HCT116 (cell line): ENCODE data around the gene F7.

Experiments used
- CEBPB ChIP-seq: IDR thresholded peaks from 2 replicates; pipeline ENCODE4 v1.6.1; 2012; ENCODE audit warnings: low read depth
- EGR1 ChIP-seq: IDR thresholded peaks from 2 replicates; pipeline ENCODE4 v1.6.1; 2012; ENCODE audit warnings: low read depth
- EZH2 ChIP-seq: fragments of 200-600 bp; sonication (generic); IDR thresholded peaks from 2 replicates; pipeline ENCODE4 v1.6.1; 2017; ENCODE audit warnings: antibody characterized with exemption, mixed run types
- POLR2A ChIP-seq: IDR thresholded peaks from 2 replicates; pipeline ENCODE4 v1.7.0; 2011; ENCODE audit warnings: borderline replicate concordance; ENCODE audit not compliant: insufficient read depth, insufficient read length; ENCODE audit errors: extremely low read depth
- POLR2AphosphoS5 ChIP-seq: IDR thresholded peaks from 2 replicates; pipeline ENCODE4 v1.6.1; 2011; ENCODE audit warnings: mild to moderate bottlenecking, low read depth, low read length, moderate library complexity
- RAD21 ChIP-seq: IDR thresholded peaks from 2 replicates; pipeline ENCODE4 v1.6.1; 2012; ENCODE audit warnings: low read depth, mild to moderate bottlenecking
- SIN3A ChIP-seq: IDR thresholded peaks from 2 replicates; pipeline ENCODE4 v1.6.1; 2012; ENCODE audit warnings: low read depth
- YY1 ChIP-seq: IDR thresholded peaks from 2 replicates; pipeline ENCODE4 v1.6.1; 2011; ENCODE audit warnings: low read length, low read depth, moderate library complexity, mild to moderate bottlenecking; ENCODE audit not compliant: insufficient replicate concordance; ENCODE audit errors: extremely low read depth
- TF ChIP-seq, protein P1 (sequence below), 3 experiments: fragments of 200-600 bp in 1 of 3; sonication (generic) in 1 of 3; IDR thresholded peaks in 2 of 3; conservative IDR thresholded peaks in 1 of 3; 2 replicates each; pipeline ENCODE4 v1.5.1; 2012 to 2017; ENCODE audit warnings: low read depth in 2 of 3, low read length in 2 of 3, antibody characterized with exemption in 1 of 3, borderline replicate concordance in 1 of 3, control low read depth in 1 of 3, mild to moderate bottlenecking in 1 of 3, mixed read lengths in 1 of 3, mixed run types in 1 of 3, moderate library complexity in 1 of 3; ENCODE audit not compliant: insufficient read depth in 1 of 3
- TF ChIP-seq, protein P2 (sequence below): IDR thresholded peaks from 2 replicates; pipeline ENCODE4 v1.6.1; 2012; ENCODE audit warnings: low read depth
- TF ChIP-seq, protein P3 (sequence below): IDR thresholded peaks from 2 replicates; pipeline ENCODE4 v1.6.1; 2012
- TF ChIP-seq, protein P4 (sequence below): IDR thresholded peaks from 2 replicates; pipeline ENCODE4 v1.6.1; 2011; ENCODE audit warnings: mild to moderate bottlenecking, low read length, moderate library complexity; ENCODE audit not compliant: insufficient replicate concordance; ENCODE audit errors: extremely low read depth

DNA sequence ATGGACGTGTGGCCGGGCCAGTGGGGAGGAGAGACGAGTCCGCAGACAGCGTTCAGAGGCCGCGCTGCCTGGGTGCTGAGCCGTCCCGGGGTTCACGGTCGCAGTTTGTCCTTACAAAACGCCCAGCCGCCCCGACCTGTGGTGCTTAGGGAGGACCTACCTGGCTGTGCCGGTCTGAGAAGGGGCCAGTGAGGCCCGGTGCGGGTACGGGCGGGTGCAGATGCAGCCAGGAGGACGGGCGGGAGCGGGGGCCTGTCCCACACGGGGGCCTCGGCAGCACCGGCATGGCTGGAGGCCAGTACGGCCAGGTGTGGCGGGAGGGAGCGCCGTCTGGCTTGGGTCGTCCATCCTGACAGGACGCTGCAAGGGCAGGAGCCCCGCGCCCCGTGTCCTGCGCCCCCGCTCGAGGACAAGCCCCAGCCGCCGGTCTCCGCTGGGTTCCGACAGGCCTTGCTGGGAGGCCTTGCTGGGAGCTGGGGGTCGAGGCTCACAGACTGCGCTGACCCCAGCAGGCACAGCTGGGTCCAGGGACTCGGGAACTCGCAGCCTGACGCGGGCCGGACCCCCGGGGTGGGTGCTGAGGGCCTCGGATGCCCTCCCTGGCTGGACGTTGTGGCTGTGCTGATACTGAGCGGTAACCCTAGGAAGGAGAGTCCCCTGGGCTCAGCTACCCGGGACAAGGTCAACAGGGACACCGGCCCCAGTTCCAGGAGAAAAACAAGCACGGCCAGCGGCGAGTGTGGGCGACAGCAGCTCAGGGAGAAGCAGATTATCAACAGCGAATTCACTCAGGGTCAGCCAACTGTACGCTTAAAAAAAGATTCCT is 47.6 kb downstream of the F7 start:
- TF ChIP-seq, protein P1, sequence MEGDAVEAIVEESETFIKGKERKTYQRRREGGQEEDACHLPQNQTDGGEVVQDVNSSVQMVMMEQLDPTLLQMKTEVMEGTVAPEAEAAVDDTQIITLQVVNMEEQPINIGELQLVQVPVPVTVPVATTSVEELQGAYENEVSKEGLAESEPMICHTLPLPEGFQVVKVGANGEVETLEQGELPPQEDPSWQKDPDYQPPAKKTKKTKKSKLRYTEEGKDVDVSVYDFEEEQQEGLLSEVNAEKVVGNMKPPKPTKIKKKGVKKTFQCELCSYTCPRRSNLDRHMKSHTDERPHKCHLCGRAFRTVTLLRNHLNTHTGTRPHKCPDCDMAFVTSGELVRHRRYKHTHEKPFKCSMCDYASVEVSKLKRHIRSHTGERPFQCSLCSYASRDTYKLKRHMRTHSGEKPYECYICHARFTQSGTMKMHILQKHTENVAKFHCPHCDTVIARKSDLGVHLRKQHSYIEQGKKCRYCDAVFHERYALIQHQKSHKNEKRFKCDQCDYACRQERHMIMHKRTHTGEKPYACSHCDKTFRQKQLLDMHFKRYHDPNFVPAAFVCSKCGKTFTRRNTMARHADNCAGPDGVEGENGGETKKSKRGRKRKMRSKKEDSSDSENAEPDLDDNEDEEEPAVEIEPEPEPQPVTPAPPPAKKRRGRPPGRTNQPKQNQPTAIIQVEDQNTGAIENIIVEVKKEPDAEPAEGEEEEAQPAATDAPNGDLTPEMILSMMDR (IDR thresholded peaks at IDR 0.05 in 2 of 3, conservative IDR thresholded peaks at IDR 0.05 in 1 of 3; ENCODE audit: borderline replicate concordance in 1 of 3, insufficient read depth in 1 of 3, low read depth in 2 of 3, low read length in 2 of 3): no peak
- TF ChIP-seq EGR1 (no peak), POLR2AphosphoS5 (no peak), RAD21 (no peak), POLR2A (no peak), SIN3A (no peak), EZH2 (no peak), YY1 (no peak), CEBPB (no peak)
- TF ChIP-seq, protein P2, sequence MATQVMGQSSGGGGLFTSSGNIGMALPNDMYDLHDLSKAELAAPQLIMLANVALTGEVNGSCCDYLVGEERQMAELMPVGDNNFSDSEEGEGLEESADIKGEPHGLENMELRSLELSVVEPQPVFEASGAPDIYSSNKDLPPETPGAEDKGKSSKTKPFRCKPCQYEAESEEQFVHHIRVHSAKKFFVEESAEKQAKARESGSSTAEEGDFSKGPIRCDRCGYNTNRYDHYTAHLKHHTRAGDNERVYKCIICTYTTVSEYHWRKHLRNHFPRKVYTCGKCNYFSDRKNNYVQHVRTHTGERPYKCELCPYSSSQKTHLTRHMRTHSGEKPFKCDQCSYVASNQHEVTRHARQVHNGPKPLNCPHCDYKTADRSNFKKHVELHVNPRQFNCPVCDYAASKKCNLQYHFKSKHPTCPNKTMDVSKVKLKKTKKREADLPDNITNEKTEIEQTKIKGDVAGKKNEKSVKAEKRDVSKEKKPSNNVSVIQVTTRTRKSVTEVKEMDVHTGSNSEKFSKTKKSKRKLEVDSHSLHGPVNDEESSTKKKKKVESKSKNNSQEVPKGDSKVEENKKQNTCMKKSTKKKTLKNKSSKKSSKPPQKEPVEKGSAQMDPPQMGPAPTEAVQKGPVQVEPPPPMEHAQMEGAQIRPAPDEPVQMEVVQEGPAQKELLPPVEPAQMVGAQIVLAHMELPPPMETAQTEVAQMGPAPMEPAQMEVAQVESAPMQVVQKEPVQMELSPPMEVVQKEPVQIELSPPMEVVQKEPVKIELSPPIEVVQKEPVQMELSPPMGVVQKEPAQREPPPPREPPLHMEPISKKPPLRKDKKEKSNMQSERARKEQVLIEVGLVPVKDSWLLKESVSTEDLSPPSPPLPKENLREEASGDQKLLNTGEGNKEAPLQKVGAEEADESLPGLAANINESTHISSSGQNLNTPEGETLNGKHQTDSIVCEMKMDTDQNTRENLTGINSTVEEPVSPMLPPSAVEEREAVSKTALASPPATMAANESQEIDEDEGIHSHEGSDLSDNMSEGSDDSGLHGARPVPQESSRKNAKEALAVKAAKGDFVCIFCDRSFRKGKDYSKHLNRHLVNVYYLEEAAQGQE: no peak
- TF ChIP-seq, protein P3, sequence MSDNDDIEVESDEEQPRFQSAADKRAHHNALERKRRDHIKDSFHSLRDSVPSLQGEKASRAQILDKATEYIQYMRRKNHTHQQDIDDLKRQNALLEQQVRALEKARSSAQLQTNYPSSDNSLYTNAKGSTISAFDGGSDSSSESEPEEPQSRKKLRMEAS: no peak
- TF ChIP-seq, protein P4, sequence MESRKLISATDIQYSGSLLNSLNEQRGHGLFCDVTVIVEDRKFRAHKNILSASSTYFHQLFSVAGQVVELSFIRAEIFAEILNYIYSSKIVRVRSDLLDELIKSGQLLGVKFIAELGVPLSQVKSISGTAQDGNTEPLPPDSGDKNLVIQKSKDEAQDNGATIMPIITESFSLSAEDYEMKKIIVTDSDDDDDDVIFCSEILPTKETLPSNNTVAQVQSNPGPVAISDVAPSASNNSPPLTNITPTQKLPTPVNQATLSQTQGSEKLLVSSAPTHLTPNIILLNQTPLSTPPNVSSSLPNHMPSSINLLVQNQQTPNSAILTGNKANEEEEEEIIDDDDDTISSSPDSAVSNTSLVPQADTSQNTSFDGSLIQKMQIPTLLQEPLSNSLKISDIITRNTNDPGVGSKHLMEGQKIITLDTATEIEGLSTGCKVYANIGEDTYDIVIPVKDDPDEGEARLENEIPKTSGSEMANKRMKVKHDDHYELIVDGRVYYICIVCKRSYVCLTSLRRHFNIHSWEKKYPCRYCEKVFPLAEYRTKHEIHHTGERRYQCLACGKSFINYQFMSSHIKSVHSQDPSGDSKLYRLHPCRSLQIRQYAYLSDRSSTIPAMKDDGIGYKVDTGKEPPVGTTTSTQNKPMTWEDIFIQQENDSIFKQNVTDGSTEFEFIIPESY: no peak
